Uterus (tissue), 2 donors: ENCODE measurements around the gene PYDC2.

Experiments
- POLR2A ChIP-seq, 2 donors: fragments of 450-650 bp; IDR thresholded peaks; one replicate each; pipeline ENCODE4 v1.6.1; 2016; ENCODE audit warnings: antibody characterized with exemption in 2 of 2, mild to moderate bottlenecking in 1 of 2, moderate library complexity in 1 of 2
- TF ChIP-seq, protein P1 (sequence below), 4 experiments: fragments of 200-600 bp in 2 of 4; fragments of 450-650 bp in 2 of 4; sonication (generic) in 2 of 4; IDR thresholded peaks; one replicate each; pipeline ENCODE4 v1.5.1; 2016 to 2019; ENCODE audit warnings: antibody characterized with exemption in 4 of 4, mild to moderate bottlenecking in 2 of 4, moderate library complexity in 1 of 4

DNA sequence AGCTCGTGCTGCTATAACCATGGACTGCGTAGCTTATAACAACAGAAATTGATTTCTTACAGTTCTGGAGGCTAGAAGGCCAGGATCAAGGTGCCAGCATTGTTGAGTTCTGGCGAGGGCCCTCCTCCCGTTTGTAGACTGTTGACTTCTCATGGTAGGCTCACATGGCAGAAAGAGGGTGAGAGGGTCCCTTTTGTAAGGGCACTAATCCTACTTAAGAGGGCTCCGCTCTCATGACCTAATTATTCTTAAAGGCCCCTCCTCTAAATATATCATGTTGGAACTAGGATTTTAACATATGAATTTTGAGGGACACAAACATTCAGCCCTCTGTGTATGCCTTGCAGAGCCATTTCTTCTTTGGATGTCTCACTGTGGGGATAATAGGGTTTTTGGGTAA lies 28.8 kb upstream of the PYDC2 start:
- TF ChIP-seq, protein P1, sequence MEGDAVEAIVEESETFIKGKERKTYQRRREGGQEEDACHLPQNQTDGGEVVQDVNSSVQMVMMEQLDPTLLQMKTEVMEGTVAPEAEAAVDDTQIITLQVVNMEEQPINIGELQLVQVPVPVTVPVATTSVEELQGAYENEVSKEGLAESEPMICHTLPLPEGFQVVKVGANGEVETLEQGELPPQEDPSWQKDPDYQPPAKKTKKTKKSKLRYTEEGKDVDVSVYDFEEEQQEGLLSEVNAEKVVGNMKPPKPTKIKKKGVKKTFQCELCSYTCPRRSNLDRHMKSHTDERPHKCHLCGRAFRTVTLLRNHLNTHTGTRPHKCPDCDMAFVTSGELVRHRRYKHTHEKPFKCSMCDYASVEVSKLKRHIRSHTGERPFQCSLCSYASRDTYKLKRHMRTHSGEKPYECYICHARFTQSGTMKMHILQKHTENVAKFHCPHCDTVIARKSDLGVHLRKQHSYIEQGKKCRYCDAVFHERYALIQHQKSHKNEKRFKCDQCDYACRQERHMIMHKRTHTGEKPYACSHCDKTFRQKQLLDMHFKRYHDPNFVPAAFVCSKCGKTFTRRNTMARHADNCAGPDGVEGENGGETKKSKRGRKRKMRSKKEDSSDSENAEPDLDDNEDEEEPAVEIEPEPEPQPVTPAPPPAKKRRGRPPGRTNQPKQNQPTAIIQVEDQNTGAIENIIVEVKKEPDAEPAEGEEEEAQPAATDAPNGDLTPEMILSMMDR (IDR thresholded peaks at IDR 0.05): no peak
- TF ChIP-seq POLR2A (IDR thresholded peaks at IDR 0.05): no peak
